ENCODE data around the gene STX3.
A peak's percentile ranks its signal among the peaks of the same experiment; 100 is the strongest.

Gene STX3

DNA sequence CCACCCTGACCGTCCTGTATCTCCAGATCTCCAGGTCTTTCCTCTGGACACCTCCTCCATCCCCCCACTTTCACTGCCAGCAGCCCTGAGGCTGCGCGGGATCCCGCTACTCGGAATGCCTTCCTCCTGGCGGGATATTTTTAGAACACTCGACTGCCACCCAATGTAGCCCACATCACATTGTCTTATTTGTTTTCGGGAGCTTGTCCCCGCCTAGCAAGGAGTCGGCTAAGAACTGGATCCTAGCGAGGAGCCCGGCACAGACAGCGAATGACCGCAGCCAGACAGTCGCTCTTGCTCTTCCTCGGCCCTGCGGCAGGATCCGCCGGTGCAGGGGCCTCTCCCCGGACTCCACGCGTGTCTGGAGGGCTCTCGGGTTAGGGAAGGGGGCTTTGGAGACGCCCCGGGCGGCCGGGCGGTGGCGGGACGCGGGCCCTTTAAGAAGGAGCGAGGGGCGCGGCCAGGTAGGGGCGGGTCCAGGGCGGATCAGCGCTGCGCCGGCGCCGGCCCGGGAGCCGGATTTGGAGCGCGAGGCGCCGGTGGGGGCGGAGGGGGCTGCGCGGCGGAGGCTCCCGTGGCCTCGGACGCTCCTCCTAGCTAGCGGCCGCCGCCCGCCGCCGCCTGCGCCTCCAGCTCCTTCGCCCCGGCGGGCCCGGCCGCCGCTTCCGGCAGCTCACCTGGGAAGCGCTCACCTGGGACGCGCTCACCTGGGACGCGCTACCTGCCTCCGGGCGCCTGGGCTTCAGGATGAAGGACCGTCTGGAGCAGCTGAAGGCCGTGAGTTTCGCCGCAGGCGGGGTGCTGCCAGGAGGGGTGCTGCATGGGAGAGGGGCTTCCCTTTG, at the start of gene STX3:
Gene STX3, plus strand, starts transcription at position 518 of the 842 bp plus-strand sequence. Its CDS starts 230 bp downstream, at position 748.
- DNase-seq (ENCODE audit: low spot score), result no peak

DNA sequence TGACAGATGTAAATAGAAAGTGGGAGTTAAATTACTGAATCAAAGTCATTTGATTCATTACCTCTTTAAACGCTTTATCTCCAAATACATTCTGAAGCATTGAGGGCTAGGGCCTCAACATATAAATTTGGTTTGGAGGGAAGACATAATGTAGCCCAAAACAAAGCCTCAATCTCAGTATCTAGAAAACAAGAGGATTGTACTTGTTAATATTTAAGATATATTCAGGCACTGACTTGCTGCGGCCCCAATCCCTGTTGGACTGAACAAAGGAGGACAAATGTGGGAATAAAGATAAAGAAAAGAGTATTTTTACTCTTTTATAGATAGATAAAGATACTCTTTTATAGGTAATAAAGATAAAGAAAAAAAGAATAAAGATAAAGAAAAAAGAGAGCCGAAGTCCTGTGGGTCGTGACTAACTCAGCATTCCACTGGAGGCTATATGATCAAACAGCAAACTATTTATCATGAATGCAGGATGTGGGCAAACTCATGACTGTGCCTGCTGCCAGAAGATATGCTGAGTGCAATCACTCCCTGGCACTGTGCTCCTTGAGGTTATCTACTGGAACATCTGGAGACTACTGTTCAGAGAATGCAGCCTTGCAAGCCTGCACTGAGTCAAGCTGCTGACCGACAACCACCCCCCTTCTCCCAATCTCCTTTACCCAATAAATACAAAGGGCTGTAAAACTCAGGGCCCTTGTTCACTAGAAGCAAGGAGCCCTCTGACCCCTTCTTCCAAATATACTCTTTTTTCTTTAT, 48.5 kb upstream of the STX3 start:
- DNase-seq (ENCODE audit: low spot score), result no peak

DNA sequence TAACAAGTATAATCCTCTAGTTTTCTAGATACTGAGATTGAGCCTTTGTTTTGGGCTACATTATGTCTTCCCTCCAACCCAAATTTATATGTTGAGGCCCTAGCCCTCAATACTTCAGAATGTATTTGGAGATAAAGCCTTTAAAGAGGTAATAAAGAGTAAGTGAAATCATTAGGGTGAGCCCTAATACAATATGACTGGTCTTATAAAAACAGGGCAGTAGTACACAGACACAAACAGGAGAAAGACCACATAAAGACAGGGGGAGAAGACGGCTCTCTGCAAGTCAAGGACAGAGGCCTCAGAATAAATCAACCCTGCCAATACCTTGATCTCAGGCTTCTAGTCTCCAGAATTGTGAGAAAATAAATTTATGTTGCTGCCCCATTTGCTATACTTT, 47.8 kb upstream of the STX3 start:
- DNase-seq (ENCODE audit: low spot score), result no peak

DNA sequence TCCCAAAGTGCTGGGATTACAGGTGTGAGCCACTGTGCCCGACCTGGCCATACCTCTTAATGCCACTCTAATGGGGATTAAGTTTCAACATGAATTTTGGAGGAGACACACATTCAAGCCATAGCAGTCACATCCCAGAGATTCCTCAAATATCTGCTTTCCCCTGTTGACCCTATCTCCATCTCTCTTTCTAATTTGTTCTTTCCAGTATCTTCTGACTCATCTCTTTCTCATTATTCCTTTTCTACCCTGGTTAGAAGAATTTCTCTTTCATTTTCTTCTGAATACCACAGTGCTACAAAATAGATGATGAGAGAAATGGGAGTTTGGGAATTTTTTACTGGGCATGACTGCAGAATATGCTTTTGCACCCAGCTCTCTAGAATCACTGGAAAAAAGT, 46.6 kb upstream of the STX3 start:
- no peak for DNase-seq (ENCODE audit: low spot score)

DNA sequence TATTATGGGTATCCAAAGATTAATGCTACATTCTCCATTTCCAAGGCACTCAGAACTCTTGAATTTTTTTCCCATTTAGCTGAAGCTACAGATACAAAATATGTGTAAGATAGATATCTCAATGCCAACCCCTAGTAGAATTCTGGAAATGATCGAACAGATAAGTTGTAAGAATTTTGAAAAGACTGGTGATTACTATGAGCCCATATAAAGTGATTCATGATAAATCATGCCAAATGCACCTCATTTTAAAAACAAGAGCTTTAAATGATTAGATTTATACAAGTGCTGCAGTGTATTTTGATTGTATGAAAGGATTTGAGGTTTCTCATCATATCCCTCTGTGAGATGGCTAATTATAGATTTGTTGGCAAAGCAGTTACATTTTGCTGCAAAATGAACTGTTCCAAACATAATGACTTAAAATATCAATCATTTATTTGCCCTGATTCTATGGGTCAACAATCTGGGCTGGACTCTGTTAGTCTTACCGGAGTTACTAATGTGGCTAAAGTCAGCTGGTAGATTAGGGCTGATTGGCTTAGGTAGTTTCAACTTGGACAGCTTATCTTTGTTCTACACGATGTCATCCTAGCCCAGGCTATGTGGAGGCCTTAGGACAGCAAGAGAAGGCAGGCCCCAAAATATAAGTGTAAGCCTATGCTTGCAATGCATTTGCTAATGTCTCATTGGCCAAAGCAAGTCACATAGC, 44.9 kb upstream of the STX3 start:
- no peak for DNase-seq (ENCODE audit: low spot score)

DNA sequence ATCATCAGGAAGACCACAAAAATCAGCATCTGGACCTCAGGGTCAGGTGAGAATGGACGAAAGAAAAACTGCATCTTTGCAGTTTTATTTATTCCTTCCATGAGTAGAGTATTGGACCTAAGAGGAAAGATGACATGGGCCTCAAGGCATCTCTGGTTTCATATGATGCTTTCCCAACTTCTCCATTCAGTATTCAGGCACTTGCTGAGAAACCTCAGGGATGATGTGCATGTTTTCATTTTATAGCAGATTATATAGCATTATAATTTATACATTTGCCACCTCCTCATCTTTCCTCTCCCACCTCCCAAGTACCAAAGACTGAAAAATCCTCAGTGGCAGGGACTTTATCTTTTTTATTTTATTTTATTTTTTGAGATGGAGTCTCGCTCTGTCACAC, 41.4 kb upstream of the STX3 start, which contains the start of gene OR10V1:
Gene OR10V1, minus strand, starts transcription at position 101 of the 400 bp plus-strand sequence. Its CDS starts 0 bp downstream, at position 101.
- DNase-seq (ENCODE audit: low spot score), result no peak

DNA sequence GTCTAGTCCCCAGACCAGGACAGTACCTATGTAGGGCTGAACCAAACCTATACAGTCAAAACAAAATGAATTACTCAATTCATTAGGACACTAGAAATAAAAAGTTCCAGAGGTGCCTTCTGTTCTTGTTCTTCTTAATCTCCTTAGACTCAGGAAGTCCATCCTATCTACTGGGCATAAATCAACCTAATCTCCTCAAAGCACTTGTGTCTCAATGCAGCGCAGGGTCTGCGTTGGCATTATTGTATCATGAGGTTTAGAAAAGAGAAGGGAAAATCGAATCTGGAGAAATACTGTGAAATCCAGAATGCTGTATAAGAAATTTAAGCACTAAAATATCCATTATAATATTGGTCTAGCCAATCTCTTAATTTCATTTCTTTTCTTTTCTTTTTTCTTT, 39.1 kb upstream of the STX3 start:
- DNase-seq (ENCODE audit: low spot score), result no peak

DNA sequence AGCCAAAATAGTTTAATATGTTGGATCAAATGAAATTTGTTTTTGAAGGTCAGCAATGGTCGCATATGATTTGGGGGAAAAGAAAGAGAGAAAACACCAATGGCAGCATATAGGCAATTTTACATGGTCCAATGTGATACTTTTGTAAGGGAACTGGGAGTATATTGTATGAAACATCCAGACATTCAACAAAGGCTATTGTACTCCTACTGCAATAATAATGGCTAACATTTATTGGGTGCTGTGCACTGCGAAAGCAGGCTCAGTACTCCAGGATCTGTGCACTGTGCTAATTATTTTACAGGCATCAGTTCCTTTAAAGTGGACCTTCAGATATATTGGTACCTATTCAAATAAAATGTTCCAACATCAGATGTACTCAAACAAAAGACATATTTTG, 35.6 kb upstream of the STX3 start:
- DNase-seq (ENCODE audit: low spot score), result no peak

DNA sequence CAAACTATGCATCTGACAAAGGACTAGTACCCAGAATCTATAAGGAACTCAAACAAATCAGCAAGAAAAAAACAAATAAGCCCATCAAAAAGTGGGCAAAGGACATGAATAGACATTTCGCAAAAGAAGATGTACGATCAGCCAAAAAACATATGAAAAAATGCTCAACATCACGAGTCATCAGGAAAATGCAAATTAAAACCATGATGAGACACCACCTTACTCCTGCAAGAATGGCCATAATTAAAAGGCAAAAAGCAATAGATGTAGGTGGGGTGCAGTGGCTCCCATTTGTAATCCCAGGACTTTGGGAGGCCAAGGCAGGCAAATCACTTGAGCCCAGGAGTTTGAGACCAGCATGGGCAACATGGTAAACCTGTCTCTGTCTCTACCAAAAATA, 31.1 kb upstream of the STX3 start:
- no peak for DNase-seq (ENCODE audit: low spot score)

DNA sequence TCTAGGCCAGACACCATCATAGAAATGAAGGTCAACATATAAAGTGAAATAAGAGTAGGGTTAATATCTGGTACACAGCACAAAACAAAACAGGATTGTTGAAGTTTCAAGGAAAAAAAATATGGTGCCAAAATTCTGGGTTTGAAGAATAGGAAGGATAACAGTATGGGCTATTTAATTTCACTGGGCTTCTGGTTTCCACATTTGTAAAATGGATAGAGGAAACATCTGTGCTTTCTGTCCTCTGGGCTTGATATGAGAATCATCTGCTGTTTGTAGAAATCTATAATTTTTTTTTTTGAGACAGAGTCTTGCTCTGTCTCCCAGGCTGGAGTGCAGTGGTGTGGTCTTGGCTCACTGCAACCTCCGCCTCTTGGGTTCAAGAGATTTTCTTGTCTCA, 27.8 kb upstream of the STX3 start:
- DNase-seq (ENCODE audit: low spot score), result no peak

DNA sequence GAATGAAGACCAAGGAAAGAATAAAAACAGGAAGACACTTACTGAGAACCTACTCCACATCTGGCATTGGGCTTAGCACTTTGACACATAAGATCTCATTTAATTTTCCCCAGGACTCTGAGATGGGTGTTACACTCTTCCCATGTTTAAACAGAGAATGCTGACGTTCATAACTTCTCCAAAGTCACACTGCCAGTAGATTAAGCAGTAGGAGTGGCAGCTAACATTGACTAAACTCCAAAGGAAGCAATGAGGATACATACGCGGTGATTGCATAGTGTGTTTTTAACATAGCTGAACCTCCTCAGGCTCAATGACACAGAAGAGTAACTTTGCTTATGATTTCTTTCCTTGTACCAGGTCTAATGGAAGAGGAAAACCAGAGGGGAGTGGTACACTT, 27.0 kb upstream of the STX3 start:
- DNase-seq (ENCODE audit: low spot score), result no peak

DNA sequence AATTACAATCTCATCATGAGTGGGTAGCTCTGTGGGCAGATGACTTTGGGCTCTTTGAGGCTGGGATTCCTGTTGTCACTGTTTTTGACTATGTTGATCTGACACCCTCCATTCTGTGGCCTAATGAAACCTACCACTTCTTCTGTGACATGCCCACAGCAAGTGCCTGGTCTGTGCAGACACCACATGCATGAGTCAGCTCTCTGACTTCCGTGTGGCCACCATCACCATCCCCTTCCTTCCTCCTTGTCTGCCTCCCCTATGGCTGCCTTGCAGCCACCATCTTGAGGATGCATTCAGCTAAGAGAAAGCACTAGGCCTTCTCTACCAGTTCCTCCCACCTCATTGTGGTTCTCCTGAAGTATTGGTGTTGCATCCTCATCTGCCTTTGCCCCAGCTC, 26.3 kb upstream of the STX3 start:
- DNase-seq (ENCODE audit: low spot score), result no peak

DNA sequence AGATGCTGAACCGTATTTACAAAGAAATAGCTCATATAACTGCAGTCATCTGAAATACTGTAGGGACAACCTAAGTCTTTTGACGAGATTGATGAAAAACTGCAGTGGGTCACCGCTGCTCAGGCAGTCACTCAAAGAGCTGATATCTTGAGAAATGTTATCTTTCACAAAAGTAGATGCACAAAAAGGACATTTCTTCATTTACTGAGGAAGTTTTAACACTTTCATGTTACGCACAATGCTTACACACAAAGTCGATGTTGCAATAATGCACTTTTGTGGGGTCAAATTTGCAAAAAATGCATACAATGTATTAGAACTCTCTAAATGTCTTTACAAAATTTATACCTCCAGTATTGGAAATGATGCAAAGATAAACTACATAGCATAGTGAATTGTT, 25.3 kb upstream of the STX3 start:
- no peak for DNase-seq (ENCODE audit: low spot score)

DNA sequence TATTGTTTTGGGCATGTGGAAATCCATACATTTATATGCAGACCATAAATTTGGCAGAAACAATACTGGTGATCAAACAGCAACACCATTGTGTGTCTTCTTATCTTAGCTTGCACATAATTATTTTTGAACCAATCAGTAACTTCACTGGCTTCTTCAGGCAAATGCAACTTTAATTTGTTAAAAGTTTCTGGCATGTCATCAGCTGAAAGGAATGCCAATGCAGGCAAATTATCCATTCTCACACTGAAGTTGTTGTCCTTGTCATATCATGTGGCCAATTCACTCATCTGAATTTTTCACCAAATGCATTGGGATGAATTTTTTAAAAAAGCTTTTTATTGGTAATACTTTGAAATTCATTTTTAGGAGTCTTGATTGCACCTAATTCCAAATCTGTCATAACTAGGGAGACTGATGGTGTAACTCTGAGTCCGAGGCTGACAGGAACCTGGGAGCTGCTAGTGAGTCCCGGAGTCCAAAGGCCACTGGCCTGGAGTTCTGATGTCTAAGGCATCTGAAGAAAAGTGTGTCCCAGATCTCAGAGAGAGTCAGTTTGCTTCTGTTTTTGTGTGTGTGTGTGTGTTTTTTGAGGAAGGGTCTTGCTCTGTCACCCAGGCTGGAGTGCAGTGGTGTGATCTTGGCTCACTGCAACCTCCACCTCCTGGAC, 24.1 kb upstream of the STX3 start:
- DNase-seq (ENCODE audit: low spot score), result no peak

DNA sequence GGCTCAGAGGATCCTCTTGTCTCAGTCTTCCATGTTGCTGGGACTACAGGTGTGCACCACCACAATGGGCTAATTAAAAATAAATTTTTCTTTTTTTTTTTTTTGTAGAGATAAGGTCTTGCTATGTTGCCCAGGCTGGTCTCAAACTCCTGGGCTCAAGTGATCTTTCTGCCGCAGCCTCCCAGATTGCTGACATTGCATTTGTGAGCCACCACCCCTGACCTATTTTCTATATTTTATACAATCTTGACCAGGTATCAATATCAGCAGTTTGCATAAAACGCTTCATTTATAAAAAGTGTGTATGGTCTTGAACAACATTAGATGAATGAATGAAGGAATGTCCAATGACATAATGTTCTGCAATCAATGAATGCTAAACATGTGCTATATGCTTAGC, 9.1 kb upstream of the STX3 start:
- DNase-seq (ENCODE audit: low spot score), result no peak

DNA sequence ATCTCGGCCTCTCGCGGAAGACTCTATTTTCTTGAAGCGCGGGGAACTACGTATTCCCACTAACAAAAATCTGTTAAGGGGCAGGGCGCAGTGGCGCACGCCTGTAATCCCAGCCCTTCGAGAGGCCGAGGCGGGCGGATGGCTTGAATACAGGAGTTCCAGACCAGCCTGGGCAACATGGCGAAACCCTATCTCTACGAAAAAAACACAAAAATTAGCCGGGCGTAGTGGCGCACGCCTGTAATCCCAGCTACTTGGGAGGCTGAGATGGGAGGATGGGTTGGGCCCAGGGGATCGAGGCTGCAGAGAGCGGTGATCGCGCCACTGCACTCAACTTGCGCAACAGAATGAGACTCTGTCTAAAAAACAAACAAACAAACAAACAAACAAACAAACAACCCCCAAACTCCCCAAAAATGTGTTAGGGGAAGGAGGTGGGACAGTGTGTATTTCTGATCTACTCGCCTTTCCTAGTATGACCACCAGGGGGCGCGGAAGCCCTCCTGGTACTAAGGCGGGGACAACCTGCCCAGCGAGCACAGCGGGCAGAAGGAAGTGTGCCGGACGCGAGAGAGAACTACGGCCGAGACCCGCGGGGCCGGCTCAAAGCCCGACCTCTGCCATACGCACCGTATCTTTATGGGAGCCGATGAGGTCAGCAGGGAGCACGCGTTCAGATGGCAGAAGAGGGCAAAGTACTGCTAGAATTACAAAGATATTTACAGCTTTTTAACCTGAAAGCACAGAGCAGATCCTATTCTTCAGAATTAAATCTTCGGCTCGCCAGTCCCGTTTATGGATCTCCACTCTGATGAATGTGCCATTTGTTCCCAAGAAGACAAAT, 1.3 kb upstream of the STX3 start:
- DNase-seq (ENCODE audit: low spot score), result peak; percentile 76

DNA sequence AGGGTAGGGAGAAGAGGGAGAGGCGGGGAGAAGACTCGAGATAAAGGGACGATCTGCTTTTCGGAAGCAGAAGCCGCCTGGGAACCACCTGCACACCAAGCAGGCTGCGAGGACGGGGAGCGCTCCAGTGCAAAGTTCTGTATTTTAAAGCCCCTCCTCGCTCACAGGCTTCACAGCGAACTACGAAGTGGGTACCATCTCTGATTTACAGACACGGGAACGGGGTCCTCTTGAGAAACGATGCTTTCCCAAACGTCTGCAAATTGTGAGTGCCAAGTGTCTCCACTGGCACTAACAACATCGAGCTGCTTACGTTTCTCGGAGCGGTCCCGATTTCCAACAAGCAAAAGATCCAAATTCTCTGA, 700 bp upstream of the STX3 start:
- no peak for DNase-seq (ENCODE audit: low spot score)

DNA sequence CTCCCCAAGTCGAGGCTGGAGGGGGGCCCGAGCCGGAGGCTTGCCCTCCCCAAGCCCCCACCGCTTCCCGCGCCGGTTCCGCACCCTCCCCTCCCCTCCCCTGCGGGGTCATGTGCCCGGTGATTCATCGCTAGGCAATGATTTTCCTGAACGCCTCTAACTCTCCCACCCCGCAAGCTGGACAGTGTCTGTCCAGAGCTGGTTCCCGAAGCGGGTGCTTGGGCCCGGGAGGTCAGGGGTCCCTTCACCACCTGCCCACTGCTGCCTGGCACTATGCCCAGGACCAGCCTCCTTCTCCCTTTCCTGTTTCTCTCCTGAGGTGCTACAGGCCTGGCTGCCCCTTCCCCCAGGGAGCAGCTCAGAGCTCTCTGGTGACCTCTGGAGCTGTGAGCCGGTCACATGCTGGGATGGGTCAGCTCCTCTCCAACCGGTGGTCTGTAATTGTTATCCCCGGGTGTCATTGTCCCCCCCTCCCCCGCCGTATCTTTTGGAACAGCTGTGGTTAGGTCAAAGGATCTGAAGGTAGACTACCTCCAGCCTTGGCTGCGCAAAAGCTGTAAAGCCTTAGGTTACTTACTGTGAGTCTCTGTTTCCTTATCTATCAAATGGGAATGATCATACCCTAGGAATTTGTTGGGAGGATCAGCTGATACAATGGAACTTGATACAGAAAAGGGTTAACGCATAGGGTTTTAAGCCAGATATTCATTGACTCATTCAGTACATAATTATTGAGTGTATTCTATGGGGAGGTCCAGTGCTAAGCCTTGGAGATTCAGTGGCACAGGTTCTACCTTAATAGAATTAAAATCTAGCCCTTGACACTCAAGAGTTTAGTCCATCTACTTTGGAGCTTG, 753 bp downstream of the STX3 start:
- no peak for DNase-seq (ENCODE audit: low spot score)

DNA sequence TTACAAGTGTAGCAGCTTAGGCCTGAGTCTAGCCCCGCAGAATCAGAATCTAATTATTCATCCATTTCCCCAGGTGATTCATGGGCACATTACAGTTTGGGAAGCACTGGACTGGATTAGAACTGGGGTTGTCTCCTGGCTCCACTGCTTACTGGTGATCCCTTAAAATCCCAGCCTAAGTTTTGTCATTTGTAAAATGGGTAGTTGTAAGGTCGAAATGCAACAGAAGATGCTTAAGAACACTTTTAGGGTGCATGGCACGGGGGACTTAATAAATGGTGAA, 1.3 kb downstream of the STX3 start:
- no peak for DNase-seq (ENCODE audit: low spot score)

DNA sequence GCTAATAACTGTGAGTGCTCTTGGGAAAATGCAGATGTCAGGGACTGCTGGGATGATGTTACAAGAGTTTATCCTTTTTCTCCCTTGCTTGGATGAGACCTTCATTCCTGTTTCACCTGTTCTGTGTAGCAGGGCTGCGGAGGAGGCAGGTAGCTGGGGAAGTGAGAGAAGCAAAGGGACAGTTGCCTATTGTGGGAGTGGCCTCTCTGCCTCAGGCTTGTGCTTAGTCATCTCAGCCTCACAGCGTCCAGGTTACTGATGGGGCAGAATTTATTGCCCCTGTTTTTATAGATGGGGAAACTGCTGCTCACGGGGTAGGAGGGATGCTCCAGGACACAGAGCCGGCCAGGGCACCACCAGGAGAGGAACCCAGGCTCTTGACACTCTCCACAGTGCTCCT, 1.7 kb downstream of the STX3 start:
- DNase-seq (ENCODE audit: low spot score), result no peak

Data from hematopoietic multipotent progenitor cell treated with erythropoietin and hydrocortisone succinate and interleukin-3 and kit ligand, for 17 days (in vitro differentiated cells).